ENCODE results near the gene LIN54. TPM values are rescaled to one million over a fixed set of nuclear protein-coding genes. Genes with fewer than 3 reads are reported as not detected.

The LIN54 gene
- total and polyA plus RNA-seq, 8 donors: 1.1 to 5.7 (median 3.1) TPM

GRCh38 chr4:82984459-82984858 lies 26.2 kb downstream of the LIN54 start:
- Histone ChIP-seq H3K27me3 (no peaks in the 10 kb centered on the region), H3K9me3 (no peaks in the 10 kb centered on the region), H3K27ac (no peak overlapping the region), H3K4me3 (no peak overlapping the region), H3K4me1 (no peaks in the 10 kb centered on the region), H3K36me3 (no peaks in the 10 kb centered on the region)
- no peak for TF ChIP-seq CTCF (IDR thresholded peaks at IDR 0.05)
- WGBS, 2 donors: 96 to 99% methylated on average over 4 of the region's 4 CpGs
- no peak for ATAC-seq
- no peak for FAIRE-seq
- intact Hi-C loops (cut with DNase I): no loop called here
- no peak for DNase-seq

- H3K4me3 ChIP-seq: no peak overlapping the region
- intact Hi-C loops (cut with DNase I): no loop called here
- FAIRE-seq: no peak
- H3K4me1 ChIP-seq: no peaks in the 10 kb centered on the region
- no peak for TF ChIP-seq CTCF (IDR thresholded peaks at IDR 0.05)
- H3K36me3 ChIP-seq: no peaks in the 10 kb centered on the region
- no peak overlapping the region for H3K27ac ChIP-seq
- no peak for DNase-seq
- no peaks in the 10 kb centered on the region for H3K9me3 ChIP-seq
- H3K27me3 ChIP-seq: no peaks in the 10 kb centered on the region
- no peak for ATAC-seq
- WGBS, 2 donors: 82 to 89% methylated on average over 3 of the region's 3 CpGs
These were observed 27.2 kb downstream of the LIN54 start for GRCh38 chr4:82983444-82983843.

- ATAC-seq (no peak), DNase-seq (no peak), FAIRE-seq (peak; percentile 75)
- no peaks in the 10 kb centered on the region for H3K27me3 ChIP-seq
- TF ChIP-seq CTCF (IDR thresholded peaks at IDR 0.05): no peak
- H3K4me1 ChIP-seq: no peaks in the 10 kb centered on the region
- no peak overlapping the region for H3K4me3 ChIP-seq
- 98 to 100% methylated on average over 1 of the region's 1 CpG for WGBS, 2 donors
- intact Hi-C loops (cut with DNase I): no loop called here
- no peaks in the 10 kb centered on the region for H3K36me3 ChIP-seq
- no peak overlapping the region for H3K27ac ChIP-seq
- H3K9me3 ChIP-seq: no peaks in the 10 kb centered on the region
These were observed 29.5 kb downstream of the LIN54 start for GRCh38 chr4:82981138-82981537.

GRCh38 chr4:82975792-82976191 lies 34.8 kb downstream of the LIN54 start:
- intact Hi-C loops (cut with DNase I): no loop called here
- ATAC-seq (no peak), DNase-seq (no peak), FAIRE-seq (no peak)
- 96% methylated on average over 2 of the region's 2 CpGs for WGBS, 2 donors
- no peaks in the 10 kb centered on the region for H3K36me3 ChIP-seq
- no peak for TF ChIP-seq CTCF (IDR thresholded peaks at IDR 0.05)
- no peaks in the 10 kb centered on the region for H3K9me3 ChIP-seq
- no peaks in the 10 kb centered on the region for H3K4me1 ChIP-seq
- no peak overlapping the region for H3K4me3 ChIP-seq
- no peak overlapping the region for H3K27ac ChIP-seq
- no peaks in the 10 kb centered on the region for H3K27me3 ChIP-seq

- intact Hi-C loops (cut with DNase I): no loop called here
- ATAC-seq (no peak), FAIRE-seq (no peak), DNase-seq (no peak)
- no peaks in the 10 kb centered on the region for H3K4me1 ChIP-seq
- H3K4me3 ChIP-seq: no peak overlapping the region
- H3K36me3 ChIP-seq: no peaks in the 10 kb centered on the region
- 37 to 40% methylated on average over 2 of the region's 2 CpGs for WGBS, 2 donors
- no peak overlapping the region for H3K27ac ChIP-seq
- TF ChIP-seq CTCF (IDR thresholded peaks at IDR 0.05): no peak
- H3K9me3 ChIP-seq: no peaks in the 10 kb centered on the region
- no peaks in the 10 kb centered on the region for H3K27me3 ChIP-seq
These were observed 41.2 kb downstream of the LIN54 start for GRCh38 chr4:82969414-82969813.

All from pancreas (tissue), 10 donors.